Fibroblast of the conjunctiva (primary cell): ENCODE results near the gene TBX3.
"Not testable (repeated sequence)": the region's sequence is repeated elsewhere in the genome, so short reads cannot be mapped to it uniquely, and the experiment has no call there.

Source experiments
- DNase-seq: peaks from one replicate; pipeline ENCODE4 v3.0.0-alpha.2; 2010; ENCODE audit warnings: low read depth

TBX3 gene

DNA sequence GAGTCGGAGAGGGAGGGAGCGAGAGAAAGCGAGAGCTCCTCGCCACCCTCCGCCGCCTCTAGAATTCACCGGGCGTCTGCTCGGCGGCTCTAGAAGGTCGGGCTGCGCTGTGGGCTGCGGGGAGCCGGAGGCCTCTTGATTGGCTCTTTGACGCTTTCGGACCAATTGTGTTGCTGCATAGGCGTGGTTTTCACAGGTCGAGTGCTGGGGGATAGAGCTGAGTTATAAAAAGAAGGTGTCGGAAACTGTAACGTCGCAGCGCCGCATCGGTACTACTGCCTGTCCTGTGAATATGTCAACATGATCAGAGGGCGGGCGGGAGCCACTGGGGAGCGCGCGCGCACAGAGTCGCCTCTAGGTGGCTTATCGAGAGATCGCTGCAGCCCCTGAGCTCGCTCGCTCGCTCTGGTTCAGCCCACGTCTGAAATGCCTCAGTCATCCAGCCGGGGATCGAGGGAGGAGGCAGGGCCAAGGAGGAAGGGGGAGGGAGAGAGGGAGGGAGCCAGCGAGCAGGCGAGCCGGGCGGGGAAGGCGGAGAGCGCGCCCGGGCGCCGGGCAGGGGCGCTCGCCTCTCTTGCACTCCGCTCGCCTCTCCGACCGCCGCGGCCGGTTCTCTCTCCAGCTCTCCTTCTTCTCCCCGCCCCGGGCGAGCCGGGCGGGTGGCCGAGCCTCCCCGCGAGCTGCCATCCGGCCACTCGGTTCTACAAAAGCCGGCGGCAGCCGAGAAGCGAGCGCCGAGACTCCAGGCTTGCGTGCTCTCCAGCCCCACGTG lies at the start of gene TBX3:
TSS of gene TBX3 (minus strand) at position 78 of the 772 bp plus-strand sequence. CDS start 975 bp downstream, outside the sequence.
- peak; percentile 99 for DNase-seq

DNA sequence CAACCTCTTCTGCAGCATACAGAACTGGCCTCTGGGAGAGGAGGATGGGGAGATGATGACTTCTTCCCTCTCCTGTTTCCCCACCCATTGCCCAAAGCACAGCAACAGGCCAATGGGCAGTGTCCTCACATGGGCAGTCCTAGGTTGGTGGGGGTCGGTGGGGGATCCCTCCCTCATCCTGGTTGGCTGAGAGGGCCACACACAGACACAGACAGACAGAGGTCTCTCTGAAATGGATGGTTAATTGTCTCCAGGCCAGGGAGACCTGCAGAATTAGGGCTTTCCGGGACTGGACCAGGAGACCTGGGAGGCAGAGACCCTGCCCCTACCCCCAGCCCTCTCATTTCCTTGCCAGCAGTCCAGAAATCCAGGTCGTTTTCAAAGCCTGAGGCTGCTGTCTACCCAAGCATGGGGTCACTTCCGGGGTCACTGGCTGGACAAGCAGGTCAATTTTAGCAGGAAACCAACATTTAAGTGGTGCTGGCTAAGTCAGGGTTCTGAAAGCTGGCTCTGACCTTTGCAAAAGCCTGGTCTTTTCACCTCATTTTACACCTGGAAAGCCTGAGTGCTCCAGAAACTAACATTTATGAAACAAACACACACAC lies 48.6 kb upstream of the TBX3 start:
- no peak for DNase-seq

DNA sequence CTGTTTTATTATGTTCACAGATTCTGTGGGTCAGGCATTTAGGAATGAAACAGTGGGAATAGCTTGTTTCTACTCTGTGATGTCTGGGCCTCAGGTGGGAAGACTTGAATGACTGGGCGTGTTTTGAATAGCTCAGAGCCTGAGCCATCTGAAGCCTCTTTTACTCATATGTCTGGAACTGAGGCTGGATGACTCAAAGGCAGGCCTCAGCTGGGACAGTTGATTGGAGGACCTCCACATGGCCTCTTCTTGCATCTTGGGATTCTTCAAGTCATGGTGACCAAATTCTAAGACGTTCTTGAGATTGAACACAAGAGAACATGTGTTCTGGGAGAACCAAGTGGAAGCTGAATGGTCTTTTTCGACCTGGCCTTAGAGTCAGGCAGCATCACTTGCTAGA lies 45.8 kb upstream of the TBX3 start:
- no peak for DNase-seq

DNA sequence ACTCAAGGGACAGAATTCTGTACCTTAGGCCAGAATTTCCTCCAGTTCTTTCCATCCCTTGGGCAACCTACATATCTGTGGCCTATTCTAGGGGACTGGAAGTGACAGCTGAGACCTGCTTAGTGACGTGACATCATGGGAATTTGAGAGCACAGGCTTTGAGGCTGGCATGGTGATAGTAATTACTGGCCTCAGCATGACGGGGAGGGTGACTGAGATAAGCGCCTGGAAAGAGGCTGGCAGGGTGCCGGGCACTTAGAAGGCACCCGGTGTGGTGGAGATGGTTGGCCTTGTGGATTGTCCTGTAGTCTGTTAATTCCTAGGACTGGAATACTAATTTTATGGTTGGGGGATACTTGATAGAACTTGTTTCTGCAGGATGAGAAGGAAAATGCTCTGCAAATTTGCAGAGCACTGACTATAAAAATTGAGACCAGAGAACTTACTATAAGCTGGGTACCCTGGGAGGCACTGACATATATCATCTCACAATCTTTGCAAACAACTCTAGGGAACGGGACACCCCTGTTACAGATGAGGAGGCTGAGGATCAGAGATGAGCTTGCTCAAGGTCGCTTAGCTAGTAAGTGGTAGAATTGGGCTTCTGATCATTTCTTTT lies 42.2 kb upstream of the TBX3 start:
- DNase-seq, result no peak

DNA sequence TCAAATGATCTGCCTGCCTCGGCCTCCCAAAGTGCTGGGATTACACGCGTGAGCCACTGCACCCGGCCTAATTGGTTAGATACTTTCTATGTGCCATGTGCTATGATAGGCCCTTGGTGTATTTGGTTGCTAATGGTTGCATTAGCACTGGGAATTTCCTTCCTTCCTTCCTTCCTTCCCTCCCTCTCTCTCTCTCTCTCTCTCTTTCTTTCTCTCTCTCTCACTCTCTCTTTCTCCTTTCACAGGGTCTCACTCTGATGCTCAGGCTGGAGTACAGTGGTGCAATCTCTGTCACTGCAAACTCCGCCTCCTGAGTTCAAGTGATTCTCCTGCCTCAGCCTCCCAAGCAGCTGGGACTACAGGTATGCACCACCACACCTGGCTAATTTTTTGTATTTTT lies 38.2 kb upstream of the TBX3 start:
- not testable (repeated sequence) for DNase-seq

DNA sequence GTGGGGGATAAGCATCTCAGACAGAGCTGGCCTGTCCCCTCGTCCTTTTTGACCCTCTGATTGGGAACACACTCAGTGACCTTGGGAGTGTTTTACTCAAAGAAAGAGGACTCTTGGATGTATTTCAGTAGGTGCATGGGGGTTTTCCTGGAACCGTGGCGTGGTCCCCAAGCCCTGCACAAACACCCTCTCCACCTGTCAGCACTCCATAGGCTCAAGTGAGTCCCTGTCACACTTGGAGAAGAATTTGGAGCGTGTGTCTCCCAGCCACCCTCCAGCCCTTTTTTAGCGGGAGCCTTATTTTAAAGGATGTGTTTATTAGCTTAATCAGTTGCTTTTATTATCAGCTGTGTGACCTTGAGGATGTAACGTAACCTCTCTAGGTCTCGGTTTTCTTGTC lies 37.3 kb upstream of the TBX3 start:
- DNase-seq, result no peak

DNA sequence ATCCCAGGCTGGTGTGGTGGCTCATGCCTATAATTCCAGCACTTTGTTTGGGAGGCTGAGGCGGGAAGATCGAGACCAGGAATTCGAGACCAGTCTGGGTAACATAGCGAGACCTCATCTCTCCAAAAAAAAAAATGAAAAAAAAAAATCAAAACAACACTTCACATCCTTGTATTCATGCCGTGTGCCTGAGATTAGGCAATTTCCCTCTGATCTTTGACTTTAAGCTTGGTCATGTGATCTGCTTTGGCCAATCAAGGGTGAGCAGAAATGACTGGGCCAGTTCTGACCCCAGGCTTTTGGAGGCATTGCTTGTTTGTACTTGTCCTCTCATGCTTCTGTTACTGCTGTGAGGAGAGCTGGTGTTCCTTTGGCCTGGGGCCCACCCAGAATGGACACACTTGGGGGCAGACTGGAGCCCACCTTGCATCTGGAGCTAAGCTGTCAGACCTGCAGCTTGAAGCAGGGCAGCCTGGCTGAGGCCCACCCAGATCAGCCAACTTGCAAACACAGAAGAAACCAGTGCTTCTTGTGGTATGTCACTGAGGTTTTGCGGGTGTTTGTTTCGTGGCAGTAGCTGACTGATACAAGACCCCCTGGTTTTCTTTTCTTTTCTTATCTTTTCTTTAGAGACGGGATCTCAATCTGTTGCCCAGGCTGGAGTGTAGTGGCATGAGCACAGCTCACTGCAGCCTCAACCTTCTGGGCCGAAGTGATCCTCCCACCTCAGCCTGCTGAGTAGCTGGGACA lies 29.7 kb upstream of the TBX3 start:
- no peak for DNase-seq

DNA sequence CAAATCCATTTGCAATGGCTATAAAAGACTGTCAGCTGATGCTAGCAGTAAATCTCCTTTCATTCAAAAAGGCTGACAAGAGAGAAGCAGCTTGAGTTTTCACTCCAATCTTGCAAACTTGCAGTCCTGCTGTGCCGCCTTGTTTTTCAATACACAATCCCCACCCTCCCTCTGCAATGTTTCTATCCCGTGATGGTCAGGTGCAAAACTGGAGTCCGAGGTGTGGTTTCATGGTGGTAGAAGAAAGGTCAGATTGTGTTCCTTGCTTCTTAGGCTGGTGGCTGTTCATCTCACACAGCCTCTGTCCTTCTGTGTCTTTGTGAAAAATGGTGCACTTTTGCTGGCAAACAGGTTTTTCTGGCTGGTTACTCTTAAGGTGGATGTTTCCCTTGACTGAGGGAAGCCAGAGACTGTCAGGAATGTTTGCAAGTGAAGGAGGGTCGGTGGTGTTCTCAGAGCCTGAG lies 27.7 kb upstream of the TBX3 start:
- no peak for DNase-seq

DNA sequence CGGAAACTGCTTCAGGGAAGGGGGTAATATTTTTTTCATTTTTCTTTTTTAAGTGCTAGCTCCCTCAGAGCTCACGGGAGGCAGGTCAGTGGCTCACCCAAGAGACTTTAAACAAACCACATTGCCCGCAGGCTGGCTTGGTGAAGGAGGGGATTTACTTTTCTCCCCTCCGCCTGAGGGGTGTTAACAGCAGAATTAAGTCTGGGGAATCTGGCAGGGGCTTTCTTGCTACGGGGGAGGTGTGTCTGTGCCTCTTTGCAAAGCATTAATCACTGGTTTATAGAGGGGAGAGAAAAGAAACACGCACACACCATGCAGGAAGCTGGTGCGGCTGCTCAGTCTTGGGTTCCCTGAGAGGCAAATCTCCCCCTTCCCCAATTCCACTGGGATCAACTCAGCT lies 26.2 kb upstream of the TBX3 start:
- no peak for DNase-seq

DNA sequence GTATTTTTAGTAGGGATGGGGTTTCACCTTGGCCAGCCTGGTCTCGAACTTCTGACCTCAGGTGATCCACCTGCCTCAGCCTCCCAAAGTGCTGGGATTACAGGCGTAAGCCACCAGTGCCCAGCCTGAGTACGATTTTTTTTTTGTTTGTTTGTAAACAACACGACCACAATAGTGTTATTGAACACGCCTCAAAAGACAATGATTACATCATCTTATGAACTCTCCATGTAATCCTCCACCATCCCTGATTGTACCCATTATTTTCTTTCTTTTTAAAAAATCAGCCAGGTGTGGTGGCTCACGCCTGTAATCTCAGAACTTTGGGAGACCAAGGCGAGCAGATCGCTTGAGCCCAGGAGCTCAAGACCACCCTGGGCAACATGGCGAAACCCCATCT lies 25.1 kb upstream of the TBX3 start:
- no peak for DNase-seq

DNA sequence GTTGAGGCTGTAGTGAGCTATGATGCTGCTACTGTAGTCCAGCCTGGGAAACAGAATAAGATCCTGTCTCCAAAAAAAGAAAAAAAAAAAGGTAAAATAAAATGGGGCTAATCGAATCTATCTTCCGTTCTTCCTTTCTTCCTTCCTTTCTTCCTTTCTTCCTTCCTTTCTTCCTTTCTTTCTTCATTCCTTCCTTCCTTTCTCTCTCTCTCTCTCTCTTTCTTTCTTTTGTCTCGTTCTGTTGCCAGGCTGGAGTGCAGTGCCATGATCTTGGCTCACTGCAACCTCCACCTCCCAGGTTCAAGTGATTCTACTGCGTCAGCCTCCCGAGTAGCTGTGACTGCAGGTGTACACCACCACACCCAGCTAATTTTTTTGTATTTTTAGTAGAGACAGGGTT lies 24.6 kb upstream of the TBX3 start:
- DNase-seq, result not testable (repeated sequence)

DNA sequence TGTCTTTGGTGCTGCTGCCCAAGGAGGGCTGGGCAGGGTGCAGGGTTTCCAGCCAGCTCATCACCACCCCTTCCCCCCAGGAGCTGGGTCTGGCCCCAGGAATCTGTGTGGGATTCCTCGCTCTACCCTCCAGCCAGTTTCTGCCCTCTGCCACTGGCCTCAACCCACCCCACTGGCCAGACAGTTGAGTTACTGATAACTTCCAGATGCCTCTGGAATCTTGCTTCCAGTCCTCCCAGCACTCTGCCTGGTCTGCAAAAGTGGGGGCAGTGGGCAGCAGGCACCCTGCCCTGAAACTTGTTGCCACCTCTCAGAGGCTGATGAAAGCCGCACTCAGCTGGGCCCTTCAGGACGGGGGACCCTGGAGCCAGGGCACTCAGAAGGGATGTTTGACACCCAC lies 20.1 kb upstream of the TBX3 start:
- no peak for DNase-seq

DNA sequence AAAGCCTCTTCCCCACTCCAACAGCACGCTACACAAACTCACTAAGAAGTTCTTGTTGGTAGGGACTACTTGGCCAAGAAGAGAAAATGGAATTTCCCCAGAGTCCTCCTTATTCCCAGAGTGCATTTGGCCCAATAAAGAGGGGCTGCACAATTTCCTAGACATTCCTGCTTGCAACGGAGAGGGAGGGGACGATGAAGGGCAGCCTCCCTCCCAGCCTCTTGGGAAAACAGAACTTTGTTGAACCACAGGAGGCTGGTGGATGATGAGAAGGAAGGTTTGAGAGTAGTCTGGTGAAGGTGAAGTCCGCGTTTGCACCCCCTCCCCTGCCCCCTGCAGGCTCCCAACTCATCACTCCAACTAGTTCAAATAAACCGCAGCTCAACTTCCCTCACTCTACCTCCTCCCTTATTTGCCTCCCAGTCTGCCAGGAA lies 19.1 kb upstream of the TBX3 start:
- no peak for DNase-seq

DNA sequence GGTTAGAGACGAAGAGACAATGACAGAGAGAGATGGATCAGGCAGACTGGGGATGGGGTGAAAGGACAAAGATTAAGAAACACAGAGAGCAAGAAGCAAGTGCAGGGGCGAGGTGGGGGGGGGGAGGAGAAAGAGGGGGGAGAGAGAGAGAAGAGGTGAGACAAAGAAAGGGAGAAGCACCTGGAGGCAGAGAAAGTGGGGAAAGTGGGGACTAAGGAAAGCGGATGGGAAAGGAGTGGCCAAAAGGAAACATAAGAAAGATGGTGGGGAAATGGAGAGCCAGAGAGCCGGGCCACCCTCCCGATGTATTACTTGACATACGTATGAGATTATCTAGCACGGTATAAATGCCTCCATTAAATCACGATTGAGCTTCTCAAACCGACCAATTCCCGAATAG lies 18.5 kb upstream of the TBX3 start:
- DNase-seq, result no peak

DNA sequence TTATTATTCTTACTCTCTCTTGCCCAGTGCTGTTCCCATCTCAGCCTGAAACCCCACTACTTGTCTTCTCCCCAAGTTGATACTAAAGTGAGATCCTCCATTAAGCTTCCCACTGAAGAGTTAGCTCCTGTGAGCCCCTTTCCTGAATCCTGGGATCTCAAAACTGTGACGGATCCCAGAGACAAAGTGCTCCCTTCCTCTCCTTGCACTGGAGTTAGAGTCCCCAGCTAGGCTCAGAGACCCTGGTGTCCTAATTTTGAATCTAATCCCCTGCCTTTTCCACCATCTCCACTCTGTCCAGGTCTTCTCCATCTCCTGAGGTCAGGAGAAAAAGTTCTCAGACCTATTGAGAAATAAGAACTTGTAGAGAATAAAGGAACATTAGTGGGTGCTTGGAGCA lies 17.6 kb upstream of the TBX3 start:
- no peak for DNase-seq

DNA sequence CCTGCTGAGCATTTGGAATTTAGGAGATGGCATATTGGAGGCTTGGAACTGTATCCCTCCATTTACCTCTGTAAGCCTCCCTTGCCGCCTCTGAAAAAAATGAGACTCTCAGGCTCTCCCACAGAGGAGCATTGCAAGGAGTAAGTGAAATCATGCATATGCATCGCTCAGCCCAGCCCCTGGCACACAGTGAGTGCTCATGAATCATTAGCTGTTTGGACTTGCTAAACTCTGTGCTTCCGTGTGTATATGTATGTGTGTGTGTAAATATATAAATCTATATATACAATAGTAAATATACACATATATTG lies 17.1 kb upstream of the TBX3 start:
- DNase-seq, result no peak

DNA sequence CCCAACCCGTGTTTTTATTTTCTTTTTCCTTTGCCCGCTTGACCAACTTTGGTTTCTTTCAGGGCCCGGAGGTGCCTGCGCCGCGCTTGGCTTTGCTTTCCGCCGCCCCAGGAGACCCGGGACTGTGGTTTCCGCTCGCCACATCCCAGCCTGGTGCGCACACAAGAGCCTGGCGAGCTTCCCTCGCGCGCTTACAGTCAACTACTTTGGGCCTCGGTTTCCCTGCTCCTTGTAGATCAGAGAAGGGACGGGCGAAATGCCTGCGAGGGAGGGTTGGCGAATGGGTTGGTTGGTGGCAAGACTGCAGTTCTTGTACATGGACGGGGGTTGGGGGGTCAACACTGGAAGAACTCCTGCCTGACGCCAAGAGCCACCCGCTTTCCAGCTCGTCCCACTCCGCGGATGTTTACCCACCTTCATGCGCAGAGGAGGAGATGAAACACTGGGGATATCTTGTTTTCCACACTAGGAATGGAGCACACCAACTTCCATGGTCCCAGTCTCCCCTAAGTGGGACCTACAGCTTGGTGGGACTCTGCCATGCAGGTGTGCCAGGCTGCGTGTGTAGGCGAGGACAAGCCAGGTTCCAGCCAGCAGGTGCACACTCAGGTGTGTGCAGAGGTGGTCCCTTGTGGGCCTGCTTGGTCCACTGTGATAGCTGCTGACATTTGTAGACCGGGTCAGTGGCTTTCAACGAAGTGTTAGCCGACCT lies 16.6 kb upstream of the TBX3 start:
- no peak for DNase-seq

DNA sequence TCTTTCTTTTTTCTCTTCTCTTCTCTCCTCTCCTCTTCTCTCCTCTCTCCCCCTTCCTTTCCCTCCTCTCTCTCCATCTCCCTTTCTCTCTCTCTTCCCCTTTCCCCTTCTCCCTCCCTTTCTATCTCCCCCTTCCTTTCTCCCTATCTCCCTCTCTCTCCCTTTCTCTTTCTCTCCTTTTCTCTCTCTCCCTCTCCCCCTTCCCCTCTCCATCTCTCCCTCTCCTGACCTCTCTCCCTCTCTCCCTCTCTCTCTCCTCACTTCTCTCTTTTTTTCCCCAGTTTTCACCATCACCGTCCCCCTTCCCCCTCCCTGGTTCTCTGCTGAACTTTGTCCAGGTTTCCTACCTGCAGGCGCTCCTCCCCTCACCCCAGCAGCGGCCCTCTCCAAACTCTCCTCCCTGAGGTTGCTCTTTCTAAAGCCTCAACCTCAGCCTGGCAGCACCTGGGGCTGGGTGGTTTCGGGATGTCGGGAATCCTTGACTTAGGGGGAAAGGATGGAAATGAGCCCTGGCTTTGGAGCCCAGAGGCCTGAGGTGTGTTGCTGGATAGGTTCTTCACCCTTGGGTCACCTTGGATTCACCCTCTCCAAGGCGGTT lies 14.7 kb upstream of the TBX3 start:
- no peak for DNase-seq

DNA sequence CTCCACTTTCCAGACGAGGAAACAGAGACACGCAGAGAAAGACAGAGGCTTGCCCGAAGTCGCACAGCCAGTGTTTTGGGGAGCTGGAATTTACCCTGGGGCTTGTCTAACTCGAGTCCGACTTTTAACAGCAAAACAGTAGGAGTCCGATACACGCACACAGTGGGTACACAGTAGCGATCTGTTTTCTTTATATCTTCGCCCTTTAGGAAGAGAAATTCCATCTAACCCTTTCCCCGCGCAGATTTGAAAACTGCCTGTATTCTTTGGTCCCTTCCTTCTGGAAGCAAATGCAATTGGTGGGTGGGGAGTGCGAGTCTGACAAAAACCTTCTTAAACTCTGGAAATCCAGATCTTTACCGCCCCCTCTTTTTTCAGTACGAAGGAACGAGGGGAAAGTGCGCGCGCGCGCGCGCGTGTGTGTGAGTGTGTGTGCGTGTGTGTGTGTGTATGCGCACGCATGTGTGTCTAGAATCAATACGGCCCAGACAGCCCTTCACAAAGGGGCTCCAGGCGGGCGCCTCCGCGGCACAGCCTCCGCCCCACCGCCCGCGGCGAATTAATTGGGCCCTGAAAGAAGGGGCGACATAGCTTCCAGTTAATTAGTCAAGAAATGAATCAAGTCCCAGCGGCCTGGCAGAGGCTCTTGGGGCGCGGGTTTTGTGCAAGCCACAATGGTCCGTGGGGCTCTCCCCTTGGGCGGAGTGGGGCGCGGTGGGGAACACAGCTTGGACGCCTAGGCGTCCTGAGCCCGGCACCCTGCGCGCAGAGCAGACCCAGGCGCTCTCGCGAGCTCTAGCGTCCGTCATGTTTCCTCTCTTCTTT lies 14.0 kb upstream of the TBX3 start:
- no peak for DNase-seq

DNA sequence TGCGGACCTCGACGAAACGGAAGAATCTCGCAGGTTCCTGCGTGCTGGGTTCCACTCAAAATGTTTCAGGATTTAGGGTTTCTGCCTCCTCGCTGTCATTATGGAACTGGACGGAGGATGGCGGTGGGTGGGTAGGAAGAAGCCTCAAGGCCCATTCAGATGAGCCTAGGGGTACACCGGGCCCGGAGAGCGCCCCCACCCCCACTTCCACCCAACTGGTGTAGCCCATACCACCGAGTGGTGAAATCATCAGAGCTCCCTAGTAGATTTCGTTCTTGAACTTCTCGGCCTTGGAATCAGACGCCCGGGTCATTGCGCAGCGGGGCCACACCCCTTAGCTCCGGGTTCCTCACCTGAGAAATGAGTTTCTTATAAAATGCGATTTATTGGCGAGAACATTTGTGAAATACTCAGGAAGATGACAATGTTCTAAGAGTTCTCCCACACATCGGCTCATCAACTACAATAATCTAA lies 13.3 kb upstream of the TBX3 start:
- DNase-seq, result no peak
